GM12878 (cell line): Measurements from ENCODE around the gene TNFRSF1B. TPM values are rescaled to one million over a fixed set of nuclear protein-coding genes. Genes with fewer than 3 reads are reported as not detected.

ENCODE experiments used
- ATAC-seq: fragments of 200-7000 bp; cut with Tn5 transposase; 3 replicates; pipeline ENCODE4 v1.9.1; 2020; ENCODE audit warnings: mild to moderate bottlenecking, moderate library complexity
- BruUV-seq: library from RNA; stranded (reverse); fragments of 400-500 nt; replicated peaks from 2 replicates; lab custom pipeline; 2021; lab: Mats Ljungman, UMichigan
- CTCF ChIA-PET: fragments of 300-600 bp; sonication (Branson Sonifier 250); formaldehyde crosslinking; extraction: SDS; loops from one replicate; lab custom pipeline; 2021; ENCODE audit warnings: inconsistent platforms; lab: Yijun Ruan, JAX
- POLR2A ChIA-PET: fragments of 350-600 bp; formaldehyde crosslinking; extraction: SDS; loops from one replicate; lab custom pipeline; 2021; ENCODE audit warnings: inconsistent platforms; lab: Charles Lee
- RAD21 ChIA-PET: fragments of 300-600 bp; sonication (Branson Sonifier 250); formaldehyde crosslinking; loops from one replicate; lab custom pipeline; 2023; ENCODE audit warnings: antibody characterized with exemption; ENCODE audit not compliant: unreplicated experiment; lab: Charles Lee
- SMC1A ChIA-PET: fragments of 300-600 bp; sonication (Branson Sonifier 250); formaldehyde crosslinking; loops from one replicate; lab custom pipeline; 2023; ENCODE audit not compliant: unreplicated experiment, uncharacterized antibody; lab: Charles Lee
- DNase-seq: peaks from one replicate; pipeline ENCODE4 v3.0.0-alpha.2; 2011; ENCODE audit warnings: low read depth, low spot score
- FAIRE-seq: peaks from 3 replicates; lab custom pipeline; 2011; peaks lifted over from hg19 to GRCh38; lab: Jason Lieb, UNC
- H2AFZ ChIP-seq: 2 replicates; pipeline ENCODE4 v1.6.0; 2011; ENCODE audit warnings: low read depth, low read length, control low read depth; ENCODE audit not compliant: control insufficient read depth
- H3K27ac ChIP-seq: 2 replicates; pipeline ENCODE4 v1.5.1; 2011; ENCODE audit warnings: control low read depth; ENCODE audit not compliant: control insufficient read depth, insufficient read depth
- H3K27me3 ChIP-seq, 2 experiments: replicated peaks in 1 of 2; 2 replicates each; pipeline versions ENCODE4 v1.6.0 to v1.6.1; 2011; ENCODE audit warnings: low read length in 1 of 2; ENCODE audit not compliant: control insufficient read depth in 2 of 2, insufficient read depth in 2 of 2
- H3K36me3 ChIP-seq, 2 experiments: 2 replicates each; pipeline ENCODE4 v1.5.1; 2011; ENCODE audit warnings: low read length in 1 of 2; ENCODE audit not compliant: control insufficient read depth in 2 of 2, insufficient read depth in 2 of 2
- H3K4me1 ChIP-seq: 2 replicates; pipeline ENCODE4 v1.6.1; 2011; ENCODE audit warnings: mild to moderate bottlenecking, low read length, moderate library complexity, mixed read lengths; ENCODE audit not compliant: control insufficient read depth, insufficient read depth
- H3K4me2 ChIP-seq: 2 replicates; pipeline ENCODE4 v1.6.0; 2011; ENCODE audit warnings: control low read depth; ENCODE audit not compliant: control insufficient read depth, insufficient read depth
- H3K4me3 ChIP-seq: fragments of 200-600 bp; sonication (generic); 2 replicates; pipeline ENCODE4 v1.5.1; 2016
- H3K79me2 ChIP-seq: 2 replicates; pipeline ENCODE4 v1.6.0; 2011; ENCODE audit warnings: low read length; ENCODE audit not compliant: control insufficient read depth, insufficient read depth
- H3K9ac ChIP-seq: 2 replicates; pipeline ENCODE4 v1.8.0; 2011; ENCODE audit warnings: low read length, control low read depth, mixed read lengths; ENCODE audit not compliant: control insufficient read depth, insufficient read depth
- H3K9me3 ChIP-seq: replicated peaks from 3 replicates; pipeline ENCODE4 v1.5.1; 2011; ENCODE audit warnings: mild to moderate bottlenecking, low read length; ENCODE audit not compliant: control insufficient read depth, insufficient read depth
- H4K20me1 ChIP-seq: 2 replicates; pipeline ENCODE4 v1.6.0; 2011; ENCODE audit not compliant: control insufficient read depth, insufficient read depth
- HDAC6 ChIP-seq: fragments of 200-600 bp; sonication (generic); IDR thresholded peaks from one replicate; pipeline ENCODE4 v1.8.0; 2017; ENCODE audit warnings: antibody characterized with exemption; ENCODE audit not compliant: unreplicated experiment
- ZNF24 ChIP-seq: fragments of 450-650 bp; IDR thresholded peaks from 2 replicates; pipeline ENCODE4 v1.6.1; 2017; ENCODE audit warnings: antibody characterized with exemption, mild to moderate bottlenecking
- WGBS: methylation state at CpG from one replicate; pipeline ENCODE4 v1.1.6; 2016; ENCODE audit warnings: low lambda C conversion rate; ENCODE audit not compliant: insufficient replicate concordance, insufficient coverage; ENCODE audit errors: missing lambda C conversion rate; 5-methylcytosine and 5-hydroxymethylcytosine counted together
- in situ Hi-C: fragments of 300-500 bp; cut with MboI; formaldehyde crosslinking; loops from 9 replicates; pipeline ENCODE4 v1.14.3; 2018; ENCODE audit warnings: mixed read lengths
- intact Hi-C: fragments of 100-400 bp; cut with micrococcal nuclease; formaldehyde crosslinking; loops from one replicate; pipeline ENCODE4 v1.14.2; 2022; ENCODE audit not compliant: unreplicated experiment
- polyA plus RNA-seq, 11 experiments: library from polyadenylated mRNA; depleted of rRNA in 4 of 11; unstranded in 6 of 11; stranded (reverse) in 5 of 11; fragments of >200 nt; fragmentation: Nextera tagmentation in 4 of 11; fragmentation: Illumina TruSeq in 1 of 11; extraction: Ambion mirVana in 4 of 11; extraction: Trizol in 1 of 11; gene quantifications; 1 replicate in 1 of 11; 2 replicates in 10 of 11; pipeline versions ENCODE4 v1.2.1 to v1.2.3, GENCODE V29; 2011 to 2016; ENCODE audit warnings: inconsistent platforms in 2 of 11, missing spikeins in 2 of 11, low read depth in 1 of 11
- total RNA-seq, 4 experiments: library from RNA; depleted of rRNA in 3 of 4; stranded (reverse); fragments of >200 nt in 3 of 4; fragmentation: Illumina TruSeq in 1 of 4; extraction: Trizol in 1 of 4; gene quantifications; 2 replicates each; pipeline versions ENCODE4 v1.2.1 to v1.2.3, GENCODE V29; 2013 to 2021
- TF ChIP-seq, protein P1 (sequence below): fragments of 450-650 bp; IDR thresholded peaks from 2 replicates; pipeline ENCODE4 v1.6.1; 2016; ENCODE audit warnings: mild to moderate bottlenecking

Gene TNFRSF1B
- total and polyA plus RNA-seq, 10 of the 15 experiments (the other 5 are each of a cell fraction or from before 2014, with no cell fraction given): 10.1 to 87.2 (median 37.3) TPM

DNA sequence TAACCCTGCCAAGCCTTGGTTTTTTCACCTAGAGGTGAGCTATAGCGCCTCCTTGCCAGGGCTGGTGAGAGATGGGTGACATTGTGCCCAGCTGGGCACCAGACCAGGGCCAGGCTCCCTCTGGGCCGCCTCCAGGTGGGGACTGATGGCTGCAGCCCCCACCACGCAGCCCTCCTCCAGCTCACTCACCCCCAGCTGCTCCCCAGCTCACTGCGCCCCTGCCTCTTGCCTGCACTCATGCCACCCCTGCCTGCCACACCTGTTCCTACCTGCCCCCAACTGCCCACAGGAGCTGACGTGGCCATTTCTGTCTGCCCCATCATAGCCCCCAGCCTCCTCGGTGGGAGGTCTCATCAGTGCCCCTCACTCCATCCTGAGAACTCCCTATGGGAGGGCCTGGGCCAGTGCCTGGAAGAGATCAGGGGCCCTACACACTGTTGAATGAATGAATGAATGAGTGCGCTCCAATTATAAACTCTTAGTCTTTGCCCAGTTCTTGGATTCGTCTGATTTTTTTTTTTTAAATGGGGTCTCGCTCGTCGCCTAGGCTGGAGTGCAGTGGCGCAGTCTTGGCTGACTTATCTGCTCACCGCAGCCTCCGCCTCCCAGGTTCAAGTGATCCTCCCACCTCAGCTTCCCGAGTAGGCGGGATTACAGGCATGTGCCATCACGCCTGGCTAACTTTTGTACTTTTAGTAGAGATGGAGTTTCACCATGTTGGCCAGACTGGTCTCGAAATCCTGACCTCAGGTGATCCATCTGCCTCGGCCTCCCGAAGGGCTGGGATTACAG is 36.6 kb downstream of the TNFRSF1B start:
- no peak for FAIRE-seq
- BruUV-seq: no TSS peak
- peaks cover 44% of the 10 kb centered on the region for H3K4me1 ChIP-seq

More for the DNA sequence above, 36.6 kb downstream of the TNFRSF1B start:
- ChIA-PET POLR2A (interaction anchor here (0.6 to 6.0 kb wide), 3 partner anchors 15 to 68 kb away, joined by 3 to 53 read pairs (median 3); no protein-coding TSS in a partner anchor), CTCF (interaction anchor here (0.9 to 8.5 kb wide), 4 partner anchors 21 to 78 kb away, joined by 3 to 104 read pairs (median 4); no protein-coding TSS in a partner anchor), SMC1A (interaction anchor here (1.0 to 16.0 kb wide), 4 partner anchors 31 to 79 kb away, joined by 3 to 191 read pairs (median 10); no protein-coding TSS in a partner anchor), RAD21 (interaction anchor here (1.0 to 12.7 kb wide), 7 partner anchors 34 to 78 kb away, joined by 3 to 116 read pairs (median 8); no protein-coding TSS in a partner anchor)
- no peak overlapping the region for H2AFZ ChIP-seq
- H3K36me3 ChIP-seq: peaks cover 13 to 33% of the 10 kb centered on the region in 2 experiments; a peak in 3 of 4 replicates
- no peaks in the 10 kb centered on the region for H3K79me2 ChIP-seq
- no peak overlapping the region for H3K4me2 ChIP-seq
- no peaks in the 10 kb centered on the region for H3K27me3 ChIP-seq
- no peak overlapping the region for H3K4me3 ChIP-seq
- DNase-seq (no peak), ATAC-seq (no peak)
- no peaks in the 10 kb centered on the region for H4K20me1 ChIP-seq
- in situ Hi-C loops: no loop called here
- peak overlapping the region; percentile 41; the same call in 1 of the 2 replicates for H3K27ac ChIP-seq
- no peak overlapping the region for H3K9ac ChIP-seq
- TF ChIP-seq, protein P1, sequence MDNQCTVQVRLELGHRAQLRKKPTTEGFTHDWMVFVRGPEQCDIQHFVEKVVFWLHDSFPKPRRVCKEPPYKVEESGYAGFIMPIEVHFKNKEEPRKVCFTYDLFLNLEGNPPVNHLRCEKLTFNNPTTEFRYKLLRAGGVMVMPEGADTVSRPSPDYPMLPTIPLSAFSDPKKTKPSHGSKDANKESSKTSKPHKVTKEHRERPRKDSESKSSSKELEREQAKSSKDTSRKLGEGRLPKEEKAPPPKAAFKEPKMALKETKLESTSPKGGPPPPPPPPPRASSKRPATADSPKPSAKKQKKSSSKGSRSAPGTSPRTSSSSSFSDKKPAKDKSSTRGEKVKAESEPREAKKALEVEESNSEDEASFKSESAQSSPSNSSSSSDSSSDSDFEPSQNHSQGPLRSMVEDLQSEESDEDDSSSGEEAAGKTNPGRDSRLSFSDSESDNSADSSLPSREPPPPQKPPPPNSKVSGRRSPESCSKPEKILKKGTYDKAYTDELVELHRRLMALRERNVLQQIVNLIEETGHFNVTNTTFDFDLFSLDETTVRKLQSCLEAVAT: peak; percentile 46; the same call in 1 of the 2 replicates
- TF ChIP-seq HDAC6: no peak
- peak; percentile 83 for TF ChIP-seq ZNF24
- H3K9me3 ChIP-seq: no peaks in the 10 kb centered on the region
- WGBS: 90% methylated on average over 19 of the region's 20 CpGs
- intact Hi-C loops: loop anchor here (10.0 kb wide), 1 partner anchor 219 kb away; the partner anchor contains the start of gene MFN2
